HG02642 (cell line): ENCODE measurements around the gene WNT4.

ENCODE experiments used
- ATAC-seq: cut with Tn5 transposase; IDR thresholded peaks from one replicate; pipeline ENCODE4 v1.9.1; 2021; ENCODE audit warnings: mild to moderate bottlenecking; ENCODE audit not compliant: unreplicated experiment, poor library complexity

Gene WNT4

GRCh38 chr1:22164841-22165808 is 22.2 kb upstream of the WNT4 start:
- no peak for ATAC-seq

DNA sequence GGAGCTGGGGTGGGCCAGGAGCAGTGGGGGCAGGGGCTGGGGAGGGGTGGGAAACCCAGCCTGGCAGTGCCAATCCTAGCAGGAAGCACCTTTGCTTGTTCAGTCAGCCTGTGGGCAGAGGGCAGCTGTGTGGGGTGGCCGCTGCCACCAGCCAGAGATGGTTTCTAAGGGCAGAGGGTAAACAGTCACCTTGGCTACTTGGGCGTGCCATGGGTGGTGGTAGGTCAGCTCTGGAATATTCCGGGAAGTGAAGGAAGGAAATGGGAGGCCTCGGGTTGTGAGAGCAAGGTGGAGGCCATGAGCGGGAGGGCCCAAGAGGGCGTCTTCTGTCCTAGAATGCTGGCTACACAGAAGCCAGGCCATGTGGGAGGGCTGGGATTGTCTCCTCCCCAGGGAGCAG is 20.7 kb upstream of the WNT4 start:
- no peak for ATAC-seq

DNA sequence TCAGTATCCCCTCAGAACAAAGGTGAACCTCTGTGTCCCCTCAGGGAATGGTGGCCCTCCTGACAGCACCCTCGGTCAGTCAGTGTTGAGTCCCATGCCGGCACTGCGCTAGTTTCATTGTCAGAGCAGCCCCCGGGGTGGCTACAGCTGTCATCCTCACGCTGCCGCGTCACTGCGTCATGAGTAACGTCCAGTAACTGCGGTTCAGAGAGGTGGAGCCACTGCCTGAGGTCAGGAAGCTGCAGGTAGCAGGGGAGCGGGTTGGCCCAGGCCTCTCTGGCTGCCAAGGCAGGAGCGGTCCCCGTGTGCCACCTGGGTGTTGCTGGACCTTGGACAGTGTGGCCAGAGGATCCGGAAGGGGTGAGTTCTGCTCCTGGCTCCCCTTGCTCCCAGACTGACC is 20.2 kb upstream of the WNT4 start:
- no peak for ATAC-seq

- no peak for ATAC-seq
These were observed 17.0 kb upstream of the WNT4 start for GRCh38 chr1:22159891-22160290.

GRCh38 chr1:22158654-22159053 is 15.8 kb upstream of the WNT4 start:
- ATAC-seq = no peak

- ATAC-seq = no peak
These were observed 14.6 kb upstream of the WNT4 start for GRCh38 chr1:22157359-22157966.

GRCh38 chr1:22155517-22155916 is 12.6 kb upstream of the WNT4 start:
- ATAC-seq = no peak

GRCh38 chr1:22154626-22155025 is 11.7 kb upstream of the WNT4 start:
- no peak for ATAC-seq

GRCh38 chr1:22153660-22154437 is 11.0 kb upstream of the WNT4 start:
- ATAC-seq = no peak

DNA sequence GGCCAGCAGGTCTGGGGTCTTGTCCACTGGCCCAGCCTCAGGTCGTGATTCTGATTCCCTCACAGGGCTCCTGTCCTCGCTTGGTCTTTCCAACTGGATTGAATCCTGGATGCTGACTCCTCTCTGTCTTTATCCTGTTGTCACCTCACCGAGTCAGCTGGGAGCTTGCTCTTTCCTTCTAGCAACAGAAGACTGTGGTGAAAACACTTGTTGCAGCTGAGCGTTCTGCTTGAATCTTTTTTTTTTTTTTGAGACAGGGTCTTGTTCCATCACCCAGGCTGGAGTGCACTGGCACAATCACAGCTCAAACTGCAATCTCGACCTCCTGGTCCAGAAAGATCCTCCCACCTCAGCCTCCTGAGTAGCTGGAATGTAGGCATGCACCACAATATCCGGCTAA is 8.0 kb upstream of the WNT4 start:
- no peak for ATAC-seq

DNA sequence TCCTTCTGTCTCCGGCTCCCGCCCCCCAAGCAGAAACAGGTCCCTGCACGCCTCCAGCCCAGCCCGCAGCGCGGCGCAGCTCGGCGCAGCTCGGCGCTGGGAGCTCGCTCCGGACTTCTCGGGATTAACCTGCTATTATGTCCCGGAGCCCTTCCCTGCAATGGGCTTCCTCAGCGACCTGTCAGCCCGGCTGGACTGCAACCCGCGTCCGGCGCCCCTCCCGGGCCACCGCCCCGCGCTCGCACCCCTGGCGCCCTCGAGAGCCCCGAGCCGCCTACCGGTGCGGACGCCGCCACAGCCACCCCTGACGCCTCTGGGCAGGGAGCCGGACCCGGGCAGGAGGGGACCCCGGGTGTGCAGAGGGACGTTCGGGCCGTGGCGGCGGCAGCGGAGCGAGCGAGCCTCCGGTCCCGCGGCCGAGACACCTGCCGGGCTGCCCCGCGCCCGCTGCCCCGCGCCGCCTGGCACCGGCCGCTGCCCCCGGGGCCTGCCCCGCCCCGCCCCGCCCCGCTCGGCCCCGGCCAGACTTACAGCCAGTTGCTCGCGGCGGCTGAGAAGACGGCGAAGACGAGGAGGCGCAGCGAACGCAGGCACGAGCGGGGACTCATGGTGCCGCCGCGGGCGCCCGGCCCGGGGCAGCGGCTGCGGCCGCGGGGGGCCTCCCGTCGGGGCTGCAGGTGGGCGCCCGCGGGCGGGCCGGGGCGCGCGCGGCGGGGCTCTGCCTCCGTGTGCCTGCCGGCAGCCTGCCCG is 407 bp downstream of the WNT4 start:
- ATAC-seq = no peak

GRCh38 chr1:22141554-22142314 is 1.2 kb downstream of the WNT4 start:
- no peak for ATAC-seq

DNA sequence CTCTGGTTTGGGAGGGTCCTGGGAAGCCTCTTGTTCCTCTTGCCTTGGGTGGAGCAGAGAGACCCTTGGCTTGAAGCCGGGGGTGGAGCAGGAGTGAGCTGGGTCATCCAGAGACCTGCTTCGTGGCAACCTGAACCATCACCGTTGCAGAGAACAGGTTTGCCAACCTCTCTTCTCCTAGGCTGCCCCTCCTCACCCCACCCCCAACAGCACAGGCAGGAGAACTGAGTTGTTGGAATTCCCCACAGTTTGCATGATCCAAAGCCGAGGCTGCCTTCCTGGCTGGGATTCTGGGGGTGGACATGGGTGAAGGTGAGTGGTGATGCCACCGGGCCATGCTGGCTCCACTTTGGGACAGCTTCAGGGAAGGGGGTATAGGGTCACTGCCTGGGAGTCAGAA is 2.2 kb downstream of the WNT4 start:
- no peak for ATAC-seq

DNA sequence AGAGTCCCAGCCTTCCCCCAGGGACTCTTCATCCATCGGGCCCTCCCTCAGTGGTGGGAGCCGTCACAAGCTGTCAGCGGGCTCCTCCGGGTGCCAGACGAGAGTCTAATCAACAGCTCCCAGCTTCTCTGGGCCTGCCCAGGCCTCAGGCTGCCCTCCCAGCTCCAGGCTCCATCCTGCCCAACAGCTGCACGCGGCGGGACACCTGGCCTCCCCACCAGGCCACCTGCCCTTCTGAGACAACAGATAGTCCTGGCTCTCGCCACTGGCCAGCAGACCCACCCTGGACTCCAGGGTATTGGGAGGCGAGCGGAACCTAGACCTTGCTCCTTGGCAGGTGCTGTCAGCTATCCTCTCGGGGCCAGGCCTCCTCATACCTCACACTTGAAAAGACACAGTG is 3.1 kb downstream of the WNT4 start:
- no peak for ATAC-seq

- no peak for ATAC-seq
These were observed 3.8 kb downstream of the WNT4 start for GRCh38 chr1:22139066-22139594.

DNA sequence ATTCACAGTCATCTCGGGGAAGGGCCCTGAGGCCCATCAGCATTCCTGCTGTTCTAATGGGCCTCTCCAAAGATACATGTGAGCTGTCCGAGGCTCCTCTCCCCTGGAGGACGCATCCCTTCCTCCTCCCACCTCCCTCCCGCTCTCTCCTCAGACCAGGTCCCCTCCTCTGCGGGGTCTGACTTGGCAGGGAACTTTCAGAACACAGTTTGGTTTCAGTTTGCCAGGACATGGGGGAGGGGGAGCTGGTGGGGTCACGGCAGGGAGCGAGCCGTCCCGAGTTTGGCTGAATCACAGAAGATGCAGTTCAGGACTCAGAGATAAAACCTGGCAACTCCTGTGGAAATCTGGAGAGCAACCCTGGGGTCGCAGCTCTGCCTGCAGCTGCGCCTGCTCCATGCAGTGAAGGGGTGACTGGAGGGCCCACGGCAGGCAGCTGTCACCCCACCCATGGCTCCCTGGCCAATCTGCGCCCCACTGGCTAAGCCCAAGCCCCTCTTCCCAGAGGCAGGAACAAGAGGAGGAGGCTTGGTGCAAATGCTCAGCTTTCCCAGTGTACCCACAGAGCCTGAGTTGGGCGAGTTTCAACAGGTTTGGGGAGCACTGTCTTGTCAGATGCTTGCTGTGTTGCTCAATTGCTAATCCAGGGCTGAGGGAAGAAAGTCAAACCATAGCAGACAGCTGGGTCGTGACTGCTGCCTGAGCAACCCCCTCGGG is 5.7 kb downstream of the WNT4 start:
- no peak for ATAC-seq

GRCh38 chr1:22133931-22134324 is 9.0 kb downstream of the WNT4 start:
- ATAC-seq = no peak

DNA sequence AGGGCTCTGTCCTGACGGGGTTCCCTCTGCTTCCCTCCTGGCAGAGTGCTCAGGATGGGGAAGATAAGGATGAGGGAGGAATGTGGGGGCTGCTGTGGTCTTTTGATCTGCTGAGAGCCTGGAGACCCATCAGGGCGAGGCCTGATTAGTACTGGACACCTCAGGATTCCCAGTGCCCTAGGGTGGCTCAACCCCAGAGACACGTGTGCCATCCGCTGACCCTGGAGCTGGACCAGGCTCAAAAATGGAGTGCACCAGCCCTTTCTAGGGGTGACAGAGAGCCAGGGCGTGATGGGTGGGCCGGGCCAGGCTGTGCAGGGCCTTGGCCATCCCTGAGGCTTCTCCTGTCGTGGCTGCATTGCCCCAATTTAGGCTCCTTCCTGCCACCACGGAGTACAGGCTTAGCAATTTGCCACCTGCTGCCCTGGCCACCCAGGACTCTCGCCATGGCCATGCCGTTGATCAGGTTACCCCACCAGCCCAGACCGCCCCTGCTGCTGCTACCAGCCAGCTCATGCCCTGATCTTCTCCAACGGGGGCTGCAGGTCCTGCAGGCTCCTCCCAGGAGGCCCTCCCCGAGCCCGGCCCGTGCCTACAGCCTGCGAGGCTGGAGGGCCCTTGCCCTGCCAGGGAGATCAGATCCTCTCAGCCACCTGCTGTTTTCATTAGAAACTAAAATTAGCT is 9.5 kb downstream of the WNT4 start:
- no peak for ATAC-seq
